ENCODE data around the gene MYO1A. TPM values are rescaled to one million over a fixed set of nuclear protein-coding genes. Genes with fewer than 3 reads are reported as not detected.

MYO1A gene
- total RNA-seq, 2 experiments from 2014 or later, result 0.19 to 0.47 TPM

- no peaks in the 10 kb centered on the region for H3K9me3 ChIP-seq (ENCODE audit: low read length)
- DNase-seq (ENCODE audit: low spot score), result no peak
- no TSS peak for BruUV-seq (replicated peaks)
- no peaks in the 10 kb centered on the region for H3K9me2 ChIP-seq (ENCODE audit: insufficient read depth, low read length)
- no peak overlapping the region for H3K4me2 ChIP-seq (ENCODE audit: low read length)
- no peaks in the 10 kb centered on the region for H3K79me2 ChIP-seq (ENCODE audit: insufficient read depth, low read depth, low read length)
- no peak overlapping the region for H3K4me3 ChIP-seq (ENCODE audit: low read depth, low read length, poor library complexity, severe bottlenecking)
- H4K20me1 ChIP-seq (ENCODE audit: insufficient read depth, low read length), result no peaks in the 10 kb centered on the region
- H3K27ac ChIP-seq (ENCODE audit: low read depth, low read length, poor library complexity, severe bottlenecking), result no peak overlapping the region
- peaks cover 5% of the 10 kb centered on the region for H3K4me1 ChIP-seq (ENCODE audit: insufficient read depth, low read length, poor library complexity, severe bottlenecking)
- no peaks in the 10 kb centered on the region for H3K36me3 ChIP-seq (ENCODE audit: insufficient read depth, low read length)
- CTCF ChIA-PET (ENCODE audit: unreplicated experiment), result no interaction called here
- intact Hi-C loops (cut with micrococcal nuclease; ENCODE audit: unreplicated experiment), result no loop called here
- no peak for TF ChIP-seq EZH2phosphoT487 (IDR thresholded peaks at IDR 0.05; ENCODE audit: borderline replicate concordance, low read depth, low read length)
- no peak for TF ChIP-seq CTCF (conservative IDR thresholded peaks at IDR 0.05; ENCODE audit: low read length)
- H2AFZ ChIP-seq (ENCODE audit: low read length), result no peak overlapping the region
- POLR2A ChIA-PET, result no interaction called here
Observed at GRCh38 chr12:57047981-57048380, 1.9 kb downstream of the MYO1A start.

- Histone ChIP-seq H3K79me2 (ENCODE audit: insufficient read depth, low read depth, low read length) (no peaks in the 10 kb centered on the region), H3K27ac (ENCODE audit: low read depth, low read length, poor library complexity, severe bottlenecking) (no peak overlapping the region), H3K9me2 (ENCODE audit: insufficient read depth, low read length) (no peaks in the 10 kb centered on the region), H3K4me3 (ENCODE audit: low read depth, low read length, poor library complexity, severe bottlenecking) (no peak overlapping the region), H3K4me1 (ENCODE audit: insufficient read depth, low read length, poor library complexity, severe bottlenecking) (peaks cover 5% of the 10 kb centered on the region), H3K4me2 (ENCODE audit: low read length) (no peak overlapping the region), H3K9me3 (ENCODE audit: low read length) (no peaks in the 10 kb centered on the region), H2AFZ (ENCODE audit: low read length) (no peak overlapping the region), H3K36me3 (ENCODE audit: insufficient read depth, low read length) (no peaks in the 10 kb centered on the region), H4K20me1 (ENCODE audit: insufficient read depth, low read length) (no peaks in the 10 kb centered on the region)
- TF ChIP-seq CTCF (conservative IDR thresholded peaks at IDR 0.05; ENCODE audit: low read length) (no peak), EZH2phosphoT487 (IDR thresholded peaks at IDR 0.05; ENCODE audit: borderline replicate concordance, low read depth, low read length) (no peak)
- ChIA-PET CTCF (ENCODE audit: unreplicated experiment) (no interaction called here), POLR2A (interaction anchor here (0.5 kb wide), 1 partner anchor 212 kb away, joined by 4 read pairs; no protein-coding TSS in a partner anchor)
- intact Hi-C loops (cut with micrococcal nuclease; ENCODE audit: unreplicated experiment), result no loop called here
- no peak for DNase-seq (ENCODE audit: low spot score)
- no TSS peak for BruUV-seq (replicated peaks)
Observed at GRCh38 chr12:57046947-57047890, 2.7 kb downstream of the MYO1A start.

All from OCI-LY7 (cell line).